Spleen (tissue), 11 donors: ENCODE measurements around the gene UBA3. TPM values are rescaled to one million over a fixed set of nuclear protein-coding genes. Genes with fewer than 3 reads are reported as not detected.

Source experiments
- DNase-seq: peaks from one replicate; pipeline ENCODE4 v3.0.0-alpha.2; 2020
- H3K27ac ChIP-seq, 8 donors: fragments of 200-600 bp; sonication (generic) in 7 of 8; 1 replicate in 4 of 8; 2 replicates in 4 of 8; pipeline versions ENCODE4 v1.5.0 to v1.8.0; 2016 to 2021; ENCODE audit warnings: inconsistent platforms in 4 of 8, mild to moderate bottlenecking in 4 of 8, moderate library complexity in 1 of 8
- H3K27me3 ChIP-seq, 7 donors: fragments of 200-600 bp; sonication (generic) in 6 of 7; replicated peaks in 1 of 7; 1 replicate in 4 of 7; 2 replicates in 3 of 7; pipeline versions ENCODE4 v1.5.0 to v1.8.0; 2016 to 2021; ENCODE audit warnings: inconsistent platforms in 3 of 7, mild to moderate bottlenecking in 1 of 7
- H3K36me3 ChIP-seq, 6 donors: fragments of 200-600 bp; sonication (generic) in 5 of 6; 1 replicate in 4 of 6; 2 replicates in 2 of 6; pipeline versions ENCODE4 v1.5.0 to v1.8.0; 2016 to 2021; ENCODE audit warnings: inconsistent platforms in 2 of 6
- H3K4me1 ChIP-seq, 6 donors: fragments of 200-600 bp; sonication (generic) in 5 of 6; 1 replicate in 3 of 6; 2 replicates in 3 of 6; pipeline versions ENCODE4 v1.5.0 to v1.8.0; 2016 to 2021; ENCODE audit warnings: inconsistent platforms in 3 of 6
- H3K4me3 ChIP-seq, 8 donors: fragments of 200-600 bp; sonication (generic) in 7 of 8; 1 replicate in 4 of 8; 2 replicates in 4 of 8; pipeline versions ENCODE4 v1.5.0 to v1.8.0; 2016 to 2021; ENCODE audit warnings: inconsistent platforms in 4 of 8, mild to moderate bottlenecking in 4 of 8, moderate library complexity in 2 of 8
- H3K9me3 ChIP-seq, 8 donors: fragments of 200-600 bp; sonication (generic) in 7 of 8; 1 replicate in 4 of 8; 2 replicates in 4 of 8; pipeline versions ENCODE4 v1.5.0 to v1.8.0; 2016 to 2021; ENCODE audit warnings: inconsistent platforms in 4 of 8
- CTCF ChIP-seq, 11 experiments: fragments of 200-600 bp in 7 of 11; fragments of 450-650 bp in 4 of 11; sonication (generic) in 4 of 11; IDR thresholded peaks in 8 of 11; conservative IDR thresholded peaks in 3 of 11; 1 replicate in 7 of 11; 2 replicates in 4 of 11; pipeline versions ENCODE4 v1.4.0 to v1.8.0; 2016 to 2021; ENCODE audit warnings: antibody characterized with exemption in 11 of 11, inconsistent platforms in 4 of 11, mild to moderate bottlenecking in 1 of 11
- POLR2A ChIP-seq, 3 donors: fragments of 450-650 bp; IDR thresholded peaks; one replicate each; pipeline ENCODE4 v1.5.1; 2017; ENCODE audit warnings: antibody characterized with exemption in 3 of 3, mild to moderate bottlenecking in 1 of 3
- POLR2AphosphoS5 ChIP-seq, 3 donors: sonication (generic); formaldehyde crosslinking; IDR thresholded peaks; one replicate each; pipeline ENCODE4 v1.5.1; 2017; ENCODE audit warnings: antibody characterized with exemption in 3 of 3
- WGBS, 5 donors: extraction: QIAGEN DNeasy Blood & Tissue Kit in 3 of 5; methylation state at CpG; one replicate each; pipeline versions ENCODE4 v1.1.5 to v1.1.7; 2013 to 2018; 5-methylcytosine and 5-hydroxymethylcytosine counted together
- intact Hi-C: fragments of 100-400 bp; cut with DNase I; formaldehyde crosslinking; loops from one replicate; pipeline ENCODE4 v1.15.0; 2023; ENCODE audit warnings: low total_unique reads
- polyA plus RNA-seq, 3 donors: library from polyadenylated mRNA; stranded (reverse); fragments of 200-250 nt; gene quantifications; one replicate each; pipeline ENCODE4 v1.2.1, GENCODE V29; 2013
- total RNA-seq, 7 donors: library from RNA; depleted of rRNA in 3 of 7; stranded (reverse); fragments of >200 nt in 3 of 7; fragmentation: NEBNext Ultra II Directional in 4 of 7; extraction: Animal tissue kit (Norgen Biotek cat#: 25700) in 4 of 7; gene quantifications; one replicate each; pipeline versions ENCODE4 v1.1.0 to v1.2.1, GENCODE V29; 2016 to 2021
- donor health status: healthy with polysubstance abuse.
- donor health status: DM: no; HTN: no; CAD: no; lungs with moderate emphysema.
- donor health status: DM: no; HTN: no; CAD: no.
- donor health status: Bipolar disorder and iron deficiency.
- donor health status: healthy.
- donor health status: DM: no; HTN: no; CAD: no.
- donor health status: DM: yes; HTN: yes; CAD: no.

Gene UBA3
- total and polyA plus RNA-seq, 10 donors, result 50.2 to 101 (median 63.9) TPM

DNA sequence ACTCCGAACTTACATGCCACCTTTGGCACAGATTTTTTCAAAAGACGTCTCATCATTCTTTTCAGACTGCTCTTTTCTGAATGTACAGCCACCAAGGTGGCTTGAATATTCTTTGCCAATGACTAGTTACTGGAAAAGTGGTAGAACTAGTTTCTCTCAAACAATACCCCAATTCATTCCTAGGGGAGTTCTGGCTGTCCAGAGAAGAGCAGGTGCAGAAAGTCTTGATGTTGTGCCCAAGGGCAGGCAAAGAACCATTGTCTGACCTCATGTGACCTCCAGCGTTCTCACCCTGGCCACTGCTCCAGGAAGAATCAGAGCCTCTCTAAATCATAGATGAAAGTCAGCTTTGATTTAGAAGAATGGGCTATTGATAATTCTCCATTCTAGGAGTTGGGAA is 36.7 kb upstream of the UBA3 start:
- no peak for DNase-seq
- 81 to 87% (median 85%) methylated on average over 3 of the region's 3 CpGs for WGBS, 5 donors
- no peak overlapping the region for H3K4me3 ChIP-seq
- intact Hi-C loops, result no loop called here
- no peaks in the 10 kb centered on the region for H3K9me3 ChIP-seq
- peaks cover 0 to 13% (median 7%) of the 10 kb centered on the region in 6 donors for H3K4me1 ChIP-seq
- no peaks in the 10 kb centered on the region for H3K36me3 ChIP-seq
- H3K27ac ChIP-seq, result no peak overlapping the region
- TF ChIP-seq CTCF (IDR thresholded peaks at IDR 0.05 in 8 of 11, conservative IDR thresholded peaks at IDR 0.05 in 3 of 11) (no peak), POLR2AphosphoS5 (IDR thresholded peaks at IDR 0.05) (no peak), POLR2A (IDR thresholded peaks at IDR 0.05) (no peak)
- no peaks in the 10 kb centered on the region for H3K27me3 ChIP-seq

DNA sequence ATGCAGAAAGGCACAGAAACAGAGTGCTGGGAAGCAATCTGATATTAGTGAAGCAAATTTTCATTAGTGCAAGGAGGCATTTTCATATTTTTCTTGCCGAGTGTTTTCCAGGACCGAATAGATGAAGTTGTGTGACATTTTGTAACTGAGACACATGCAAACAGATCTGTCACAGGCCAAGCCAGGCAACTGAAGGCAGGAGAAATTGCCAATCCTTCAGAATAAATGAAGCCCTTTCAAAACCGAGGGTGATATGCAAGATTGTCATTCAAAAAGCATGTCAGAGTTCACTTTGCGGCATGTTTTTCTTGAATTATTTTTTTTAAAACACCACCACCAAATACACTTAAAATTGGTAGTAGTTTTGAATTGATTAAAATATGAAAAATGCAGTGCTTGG is 36.0 kb upstream of the UBA3 start:
- TF ChIP-seq POLR2A (IDR thresholded peaks at IDR 0.05) (no peak), POLR2AphosphoS5 (IDR thresholded peaks at IDR 0.05) (no peak), CTCF (IDR thresholded peaks at IDR 0.05 in 8 of 11, conservative IDR thresholded peaks at IDR 0.05 in 3 of 11) (no peak)
- WGBS, 5 donors, result 86 to 92% (median 88%) methylated on average over 4 of the region's 4 CpGs
- H3K4me1 ChIP-seq, result peaks cover 0 to 6% (median 3%) of the 10 kb centered on the region in 6 donors
- H3K4me3 ChIP-seq, result no peak overlapping the region
- H3K9me3 ChIP-seq, result no peaks in the 10 kb centered on the region
- intact Hi-C loops, result no loop called here
- H3K27me3 ChIP-seq, result no peaks in the 10 kb centered on the region
- no peaks in the 10 kb centered on the region for H3K36me3 ChIP-seq
- no peak for DNase-seq
- no peak overlapping the region for H3K27ac ChIP-seq

DNA sequence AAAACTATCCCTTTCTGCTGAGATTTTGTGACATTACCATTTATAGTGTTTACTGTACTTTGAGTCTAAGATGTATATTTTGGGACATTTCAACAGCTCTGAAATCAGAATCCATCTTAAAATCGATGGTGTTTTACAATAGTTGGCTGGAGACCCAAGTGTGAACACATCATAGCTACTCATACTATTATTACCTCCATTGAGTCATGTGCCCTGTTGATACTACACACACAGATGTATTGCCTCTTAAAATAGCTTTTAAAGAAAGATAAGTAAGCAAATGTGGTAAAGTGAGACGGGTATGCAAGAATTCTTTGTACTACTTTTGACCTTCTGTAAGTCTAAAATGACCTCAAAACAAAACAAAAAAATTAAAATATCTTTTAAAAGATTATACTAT is 35.6 kb upstream of the UBA3 start:
- Histone ChIP-seq H3K36me3 (no peaks in the 10 kb centered on the region), H3K4me3 (no peak overlapping the region), H3K4me1 (peaks cover 0 to 1% (median 0%) of the 10 kb centered on the region in 6 donors), H3K27me3 (no peaks in the 10 kb centered on the region), H3K9me3 (no peaks in the 10 kb centered on the region), H3K27ac (no peak overlapping the region)
- TF ChIP-seq POLR2A (IDR thresholded peaks at IDR 0.05), result no peak
- no peak for TF ChIP-seq POLR2AphosphoS5 (IDR thresholded peaks at IDR 0.05)
- TF ChIP-seq CTCF (IDR thresholded peaks at IDR 0.05 in 8 of 11, conservative IDR thresholded peaks at IDR 0.05 in 3 of 11), result no peak
- DNase-seq, result no peak
- WGBS, 5 donors, result 74 to 85% (median 82%) methylated on average over 2 of the region's 2 CpGs
- intact Hi-C loops, result no loop called here

GRCh38 chr3:69113536-69113935 is 33.4 kb upstream of the UBA3 start:
- 85 to 94% (median 92%) methylated on average over 3 of the region's 3 CpGs for WGBS, 5 donors
- no peak for DNase-seq

More at GRCh38 chr3:69113536-69113935, 33.4 kb upstream of the UBA3 start:
- Histone ChIP-seq H3K36me3 (no peaks in the 10 kb centered on the region), H3K27me3 (no peaks in the 10 kb centered on the region), H3K27ac (no peak overlapping the region), H3K4me3 (no peak overlapping the region), H3K9me3 (no peaks in the 10 kb centered on the region), H3K4me1 (no peaks in the 10 kb centered on the region)
- intact Hi-C loops, result no loop called here
- TF ChIP-seq POLR2AphosphoS5 (IDR thresholded peaks at IDR 0.05) (no peak), POLR2A (IDR thresholded peaks at IDR 0.05) (no peak), CTCF (IDR thresholded peaks at IDR 0.05 in 8 of 11, conservative IDR thresholded peaks at IDR 0.05 in 3 of 11) (no peak)
